ENCODE measurements around the gene ZAP70.
"Not testable (repeated sequence)": the region's sequence is repeated elsewhere in the genome, so short reads cannot be mapped to it uniquely, and the experiment has no call there.

Gene ZAP70

GRCh38 chr2:97697252-97698235 lies 15.8 kb upstream of the ZAP70 start:
- no peak overlapping the region for H3K4me3 ChIP-seq (ENCODE audit: low read depth, low read length)

GRCh38 chr2:97698530-97698929 lies 14.8 kb upstream of the ZAP70 start:
- no peak overlapping the region for H3K4me3 ChIP-seq (ENCODE audit: low read depth, low read length)

- H3K4me3 ChIP-seq (ENCODE audit: low read depth, low read length): no peak overlapping the region
Measured at GRCh38 chr2:97699765-97700444, 13.5 kb upstream of the ZAP70 start.

- H3K4me3 ChIP-seq (ENCODE audit: low read depth, low read length): no peak overlapping the region
Measured at GRCh38 chr2:97701186-97701585, 12.2 kb upstream of the ZAP70 start.

GRCh38 chr2:97701851-97702465 lies 11.4 kb upstream of the ZAP70 start:
- H3K4me3 ChIP-seq (ENCODE audit: low read depth, low read length): no peak overlapping the region

GRCh38 chr2:97702731-97703470 lies 10.5 kb upstream of the ZAP70 start:
- no peak overlapping the region for H3K4me3 ChIP-seq (ENCODE audit: low read depth, low read length)

- no peak overlapping the region for H3K4me3 ChIP-seq (ENCODE audit: low read depth, low read length)
Measured at GRCh38 chr2:97703741-97704140, 9.6 kb upstream of the ZAP70 start.

GRCh38 chr2:97704989-97705388 lies 8.4 kb upstream of the ZAP70 start:
- H3K4me3 ChIP-seq (ENCODE audit: low read depth, low read length): no peak overlapping the region

- H3K4me3 ChIP-seq (ENCODE audit: low read depth, low read length): no peak overlapping the region
Measured at GRCh38 chr2:97706112-97706511, 7.3 kb upstream of the ZAP70 start.

- no peak overlapping the region for H3K4me3 ChIP-seq (ENCODE audit: low read depth, low read length)
Measured at GRCh38 chr2:97706708-97707345, 6.5 kb upstream of the ZAP70 start.

- no peak overlapping the region for H3K4me3 ChIP-seq (ENCODE audit: low read depth, low read length)
Measured at GRCh38 chr2:97707362-97708047, 5.9 kb upstream of the ZAP70 start.

- H3K4me3 ChIP-seq (ENCODE audit: low read depth, low read length): no peak overlapping the region
Measured at GRCh38 chr2:97708048-97708380, 5.4 kb upstream of the ZAP70 start.

- H3K4me3 ChIP-seq (ENCODE audit: low read depth, low read length): no peak overlapping the region
Measured at GRCh38 chr2:97708608-97709007, 4.8 kb upstream of the ZAP70 start.

- H3K4me3 ChIP-seq (ENCODE audit: low read depth, low read length): no peak overlapping the region
Measured at GRCh38 chr2:97711394-97711711, 2.0 kb upstream of the ZAP70 start.

GRCh38 chr2:97712175-97712574 lies 1.2 kb upstream of the ZAP70 start:
- not testable (repeated sequence) for H3K4me3 ChIP-seq (ENCODE audit: low read depth, low read length)

- no peak overlapping the region for H3K4me3 ChIP-seq (ENCODE audit: low read depth, low read length)
Measured at GRCh38 chr2:97712693-97713295, 582 bp upstream of the ZAP70 start.

- no peak overlapping the region for H3K4me3 ChIP-seq (ENCODE audit: low read depth, low read length)
Measured at GRCh38 chr2:97714084-97714949, 941 bp downstream of the ZAP70 start.

GRCh38 chr2:97714950-97715652 lies 1.7 kb downstream of the ZAP70 start:
- no peak overlapping the region for H3K4me3 ChIP-seq (ENCODE audit: low read depth, low read length)

Data from iPS-11a (cell line).